ENCODE results near the gene MRAP. TPM values are rescaled to one million over a fixed set of nuclear protein-coding genes. Genes with fewer than 3 reads are reported as not detected.

The MRAP gene
- total RNA-seq, 1 experiment from 2014 or later, result not detected

- no peak for DNase-seq (ENCODE audit: low read depth, low spot score)
- ChIA-PET RAD21 (ENCODE audit: low non-redundant PET in 1 of 2, low total read pairs in 2 of 2, uncharacterized antibody in 2 of 2, unreplicated experiment in 2 of 2) (no interaction called here), CTCF (no interaction called here), POLR2A (no interaction called here)
- Histone ChIP-seq H4K20me1 (ENCODE audit: insufficient read depth) (peaks cover 5% of the 10 kb centered on the region; the same call in 1 of the 2 replicates), H3K27ac (ENCODE audit: low read depth, low read length) (no peak overlapping the region), H3K9ac (ENCODE audit: low read length) (no peak overlapping the region), H3K4me1 (ENCODE audit: control insufficient read depth in 1 of 2, insufficient read depth in 2 of 2, low read length in 2 of 2) (no peaks in the 10 kb centered on the region), H3K9me2 (ENCODE audit: insufficient read depth) (no peaks in the 10 kb centered on the region), H3K4me2 (ENCODE audit: low read length) (no peak overlapping the region), H3K79me2 (ENCODE audit: insufficient read depth, low read length) (no peaks in the 10 kb centered on the region), H3K4me3 (replicated peaks in 1 of 2; ENCODE audit: low read depth in 1 of 2, low read length in 2 of 2) (no peak overlapping the region), H3K27me3 (ENCODE audit: insufficient read depth, low read length) (no peaks in the 10 kb centered on the region), H3K36me3 (ENCODE audit: control insufficient read depth in 1 of 2, insufficient read depth in 2 of 2, low read length in 2 of 2) (peaks cover 7 to 18% of the 10 kb centered on the region in 2 experiments; a peak in 1 of 4 replicates), H2AFZ (ENCODE audit: low read depth, low read length, poor library complexity, severe bottlenecking) (no peak overlapping the region), H3K9me3 (ENCODE audit: control insufficient read depth in 1 of 2, insufficient read depth in 1 of 2, low read depth in 1 of 2, low read length in 2 of 2) (no peaks in the 10 kb centered on the region)
- TF ChIP-seq JUND (IDR thresholded peaks at IDR 0.05) (no peak), RAD21 (IDR thresholded peaks at IDR 0.05; ENCODE audit: low read depth) (no peak), SRF (IDR thresholded peaks at IDR 0.05; ENCODE audit: low read depth) (no peak), CTCF (IDR thresholded peaks at IDR 0.05 in 2 of 3, conservative IDR thresholded peaks at IDR 0.05 in 1 of 3; ENCODE audit: borderline replicate concordance in 1 of 3, insufficient read depth in 1 of 3, low read depth in 2 of 3, low read length in 2 of 3) (peak in 2 of 3 experiments; percentile 39 to 47; a peak in 3 of 6 replicates), POLR2A (IDR thresholded peaks at IDR 0.05; ENCODE audit: borderline replicate concordance, extremely low read depth, insufficient read depth, insufficient read length) (no peak)
- intact Hi-C loops (cut with micrococcal nuclease), result no loop called here
- no TSS peak for BruUV-seq (replicated peaks)
- ATAC-seq, result peak; percentile 78
Observed at GRCh38 chr21:32306021-32306780, 7.5 kb downstream of the MRAP start.

GRCh38 chr21:32307706-32308105, 9.1 kb downstream of the MRAP start:
- ChIA-PET POLR2A (no interaction called here), RAD21 (ENCODE audit: low non-redundant PET in 1 of 2, low total read pairs in 2 of 2, uncharacterized antibody in 2 of 2, unreplicated experiment in 2 of 2) (no interaction called here), CTCF (no interaction called here)
- intact Hi-C loops (cut with micrococcal nuclease), result no loop called here
- Histone ChIP-seq H2AFZ (ENCODE audit: low read depth, low read length, poor library complexity, severe bottlenecking) (no peak overlapping the region), H3K27ac (ENCODE audit: low read depth, low read length) (no peak overlapping the region), H3K4me1 (ENCODE audit: control insufficient read depth in 1 of 2, insufficient read depth in 2 of 2, low read length in 2 of 2) (no peaks in the 10 kb centered on the region), H3K27me3 (ENCODE audit: insufficient read depth, low read length) (no peaks in the 10 kb centered on the region), H3K9me3 (ENCODE audit: control insufficient read depth in 1 of 2, insufficient read depth in 1 of 2, low read depth in 1 of 2, low read length in 2 of 2) (no peaks in the 10 kb centered on the region), H3K4me2 (ENCODE audit: low read length) (no peak overlapping the region), H3K9me2 (ENCODE audit: insufficient read depth) (no peaks in the 10 kb centered on the region), H3K9ac (ENCODE audit: low read length) (no peak overlapping the region), H4K20me1 (ENCODE audit: insufficient read depth) (peaks cover 5% of the 10 kb centered on the region; the same call in 1 of the 2 replicates), H3K36me3 (ENCODE audit: control insufficient read depth in 1 of 2, insufficient read depth in 2 of 2, low read length in 2 of 2) (peaks cover 16% of the 10 kb centered on the region in 2 experiments; a peak in 2 of 4 replicates), H3K79me2 (ENCODE audit: insufficient read depth, low read length) (peaks cover 7% of the 10 kb centered on the region; the same call in 1 of the 2 replicates), H3K4me3 (replicated peaks in 1 of 2; ENCODE audit: low read depth in 1 of 2, low read length in 2 of 2) (no peak overlapping the region)
- no peak for DNase-seq (ENCODE audit: low read depth, low spot score)
- ATAC-seq, result no peak
- BruUV-seq (replicated peaks), result no TSS peak
- TF ChIP-seq CTCF (IDR thresholded peaks at IDR 0.05 in 2 of 3, conservative IDR thresholded peaks at IDR 0.05 in 1 of 3; ENCODE audit: borderline replicate concordance in 1 of 3, insufficient read depth in 1 of 3, low read depth in 2 of 3, low read length in 2 of 3), result no peak
- no peak for TF ChIP-seq POLR2A (IDR thresholded peaks at IDR 0.05; ENCODE audit: borderline replicate concordance, extremely low read depth, insufficient read depth, insufficient read length)
- no peak for TF ChIP-seq POLR2AphosphoS5 (IDR thresholded peaks at IDR 0.05; ENCODE audit: low read depth, low read length)
- TF ChIP-seq ATF3 (IDR thresholded peaks at IDR 0.05), result no peak
- TF ChIP-seq REST (IDR thresholded peaks at IDR 0.05; ENCODE audit: low read depth), result no peak
- TF ChIP-seq SRF (IDR thresholded peaks at IDR 0.05; ENCODE audit: low read depth), result no peak

All from HCT116 (cell line).